GM18858 (cell line): ENCODE data around the gene KCTD1.

Experiments
- ATAC-seq: cut with Tn5 transposase; IDR thresholded peaks from one replicate; pipeline ENCODE4 v1.9.1; 2021; ENCODE audit not compliant: unreplicated experiment

KCTD1 gene

GRCh38 chr18:26524002-26524401 is 24.4 kb downstream of the KCTD1 start:
- no peak for ATAC-seq

- ATAC-seq, result no peak
Measured at GRCh38 chr18:26521617-26522016, 26.7 kb downstream of the KCTD1 start.

GRCh38 chr18:26520974-26521373 is 27.4 kb downstream of the KCTD1 start:
- ATAC-seq, result no peak

GRCh38 chr18:26519114-26519513 is 29.2 kb downstream of the KCTD1 start:
- ATAC-seq, result no peak

- no peak for ATAC-seq
Measured at GRCh38 chr18:26516964-26517363, 31.4 kb downstream of the KCTD1 start.

GRCh38 chr18:26515643-26516487 is 32.5 kb downstream of the KCTD1 start:
- no peak for ATAC-seq

GRCh38 chr18:26511339-26512071 is 36.8 kb downstream of the KCTD1 start:
- no peak for ATAC-seq

- no peak for ATAC-seq
Measured at GRCh38 chr18:26510337-26510736, 38.0 kb downstream of the KCTD1 start.

- no peak for ATAC-seq
Measured at GRCh38 chr18:26506012-26506411, 42.3 kb downstream of the KCTD1 start.

- no peak for ATAC-seq
Measured at GRCh38 chr18:26504831-26505230, 43.5 kb downstream of the KCTD1 start.

GRCh38 chr18:26503382-26503781 is 45.0 kb downstream of the KCTD1 start:
- ATAC-seq, result no peak

GRCh38 chr18:26502823-26503222 is 45.5 kb downstream of the KCTD1 start:
- ATAC-seq, result no peak

- ATAC-seq, result no peak
Measured at GRCh38 chr18:26497866-26498265, 50.5 kb downstream of the KCTD1 start.

GRCh38 chr18:26496528-26496927 is 51.8 kb downstream of the KCTD1 start:
- no peak for ATAC-seq

- ATAC-seq, result no peak
Measured at GRCh38 chr18:26495287-26495686, 53.1 kb downstream of the KCTD1 start.

GRCh38 chr18:26493021-26493420 is 55.3 kb downstream of the KCTD1 start:
- ATAC-seq, result no peak

GRCh38 chr18:26491194-26491816 is 57.0 kb downstream of the KCTD1 start:
- ATAC-seq, result no peak

- ATAC-seq, result no peak
Measured at GRCh38 chr18:26489881-26490280, 58.5 kb downstream of the KCTD1 start.

- no peak for ATAC-seq
Measured at GRCh38 chr18:26489191-26489590, 59.2 kb downstream of the KCTD1 start.

GRCh38 chr18:26488417-26489009 is 59.8 kb downstream of the KCTD1 start:
- no peak for ATAC-seq

- ATAC-seq, result peak; percentile 95
Measured at GRCh38 chr18:26487437-26487836, 60.9 kb downstream of the KCTD1 start.
